C4-2B (cell line): ENCODE measurements around the gene FGD1.

Source experiments
- CTCF ChIP-seq: fragments of 450-650 bp; conservative IDR thresholded peaks from 2 replicates; pipeline ENCODE4 v1.5.1; 2017; ENCODE audit warnings: mild to moderate bottlenecking
- ZFX ChIP-seq: fragments of 450-650 bp; IDR thresholded peaks from 2 replicates; pipeline ENCODE4 v1.6.1; 2017

- TF ChIP-seq CTCF, result no peak
- TF ChIP-seq ZFX, result no peak
Measured at GRCh38 chrX:54449929-54450328, 46.1 kb downstream of the FGD1 start.
